Measurements from ENCODE around the gene DCAF11. TPM values are rescaled to one million over a fixed set of nuclear protein-coding genes. Genes with fewer than 3 reads are reported as not detected.

DCAF11 gene
- total RNA-seq, 2 experiments from 2014 or later, result 74.8 to 75.3 TPM

GRCh38 chr14:24155100-24155499 is 40.5 kb downstream of the DCAF11 start:
- POLR2A ChIA-PET, result interaction anchor here (0.9 to 2.8 kb wide), 4 partner anchors 8 to 41 kb away, joined by 3 to 16 read pairs (median 7); partner anchors contain the start of genes DCAF11, EMC9, IPO4 and NRL
- H3K36me3 Mint-ChIP-seq (ENCODE audit: low read depth), result peaks cover 79% of the 10 kb centered on the region
- H3K27ac ChIP-seq (ENCODE audit: low read depth in 1 of 2, low read length in 2 of 2), result peak overlapping the region in 1 of 2 donors; percentile 29

GRCh38 chr14:24156840-24157239 is 42.3 kb downstream of the DCAF11 start:
- Mint-ChIP-seq H3K4me3 (no peak overlapping the region), H3K36me3 (ENCODE audit: low read depth) (peaks cover 79% of the 10 kb centered on the region), H3K27ac (peak overlapping the region; percentile 13), H3K27me3 (no peaks in the 10 kb centered on the region), H3K9me3 (no peaks in the 10 kb centered on the region), H3K4me1 (ENCODE audit: low read depth) (peaks cover 22% of the 10 kb centered on the region)
- TF ChIP-seq CTCF (IDR thresholded peaks at IDR 0.05), result no peak
- Histone ChIP-seq H3K27ac (ENCODE audit: low read depth in 1 of 2, low read length in 2 of 2) (no peak overlapping the region), H3K9me3 (ENCODE audit: control insufficient read depth in 1 of 2, insufficient read depth in 1 of 2, low read length in 2 of 2) (no peaks in the 10 kb centered on the region), H3K4me1 (ENCODE audit: insufficient read depth, low read length) (peaks cover 12% of the 10 kb centered on the region), H3K4me3 (ENCODE audit: low read length) (no peak overlapping the region), H3K36me3 (ENCODE audit: insufficient read depth, low read length) (peaks cover 63% of the 10 kb centered on the region), H3K27me3 (ENCODE audit: control insufficient read depth in 1 of 2, insufficient read depth in 2 of 2, low read length in 2 of 2) (no peaks in the 10 kb centered on the region)
- POLR2A ChIA-PET, result interaction anchor here (1.6 to 2.8 kb wide), 2 partner anchors 10 to 43 kb away, joined by 7 to 16 read pairs; partner anchors contain the start of genes DCAF11, NRL, PSME2 and RNF31
- DNase-seq (no peak), ATAC-seq (ENCODE audit: poor library complexity) (no peak)
- CTCF ChIA-PET, result no interaction called here
- intact Hi-C loops (cut with DNase I, micrococcal nuclease), result no loop called here

More at GRCh38 chr14:24155100-24155499, 40.5 kb downstream of the DCAF11 start:
- no peak for TF ChIP-seq CTCF (IDR thresholded peaks at IDR 0.05)
- Histone ChIP-seq H3K4me3 (ENCODE audit: low read length) (no peak overlapping the region), H3K36me3 (ENCODE audit: insufficient read depth, low read length) (peaks cover 72% of the 10 kb centered on the region), H3K9me3 (ENCODE audit: control insufficient read depth in 1 of 2, insufficient read depth in 1 of 2, low read length in 2 of 2) (no peaks in the 10 kb centered on the region), H3K27me3 (ENCODE audit: control insufficient read depth in 1 of 2, insufficient read depth in 2 of 2, low read length in 2 of 2) (no peaks in the 10 kb centered on the region), H3K4me1 (ENCODE audit: insufficient read depth, low read length) (peaks cover 16% of the 10 kb centered on the region)
- Mint-ChIP-seq H3K4me3 (no peak overlapping the region), H3K27me3 (no peaks in the 10 kb centered on the region), H3K27ac (peak overlapping the region; percentile 42), H3K9me3 (no peaks in the 10 kb centered on the region), H3K4me1 (ENCODE audit: low read depth) (peaks cover 11% of the 10 kb centered on the region)
- intact Hi-C loops (cut with DNase I, micrococcal nuclease), result no loop called here
- CTCF ChIA-PET, result no interaction called here
- DNase-seq (no peak), ATAC-seq (ENCODE audit: poor library complexity) (no peak)

GRCh38 chr14:24157331-24157730 is 42.8 kb downstream of the DCAF11 start:
- Histone ChIP-seq H3K27me3 (ENCODE audit: control insufficient read depth in 1 of 2, insufficient read depth in 2 of 2, low read length in 2 of 2) (no peaks in the 10 kb centered on the region), H3K36me3 (ENCODE audit: insufficient read depth, low read length) (peaks cover 59% of the 10 kb centered on the region), H3K27ac (ENCODE audit: low read depth in 1 of 2, low read length in 2 of 2) (no peak overlapping the region), H3K4me1 (ENCODE audit: insufficient read depth, low read length) (peaks cover 17% of the 10 kb centered on the region), H3K9me3 (ENCODE audit: control insufficient read depth in 1 of 2, insufficient read depth in 1 of 2, low read length in 2 of 2) (no peaks in the 10 kb centered on the region), H3K4me3 (ENCODE audit: low read length) (no peak overlapping the region)
- POLR2A ChIA-PET, result interaction anchor here (1.6 to 2.8 kb wide), 2 partner anchors 10 to 43 kb away, joined by 7 to 16 read pairs; partner anchors contain the start of genes DCAF11, NRL, PSME2 and RNF31
- H3K36me3 Mint-ChIP-seq (ENCODE audit: low read depth), result peaks cover 79% of the 10 kb centered on the region
- H3K27me3 Mint-ChIP-seq, result no peaks in the 10 kb centered on the region
- H3K4me1 Mint-ChIP-seq (ENCODE audit: low read depth), result peaks cover 27% of the 10 kb centered on the region
- H3K27ac Mint-ChIP-seq, result peak overlapping the region; percentile 13
- intact Hi-C loops (cut with DNase I, micrococcal nuclease), result no loop called here
- TF ChIP-seq CTCF (IDR thresholded peaks at IDR 0.05), result no peak
- ATAC-seq (ENCODE audit: poor library complexity), result no peak
- DNase-seq, result no peak
- no peak overlapping the region for H3K4me3 Mint-ChIP-seq
- CTCF ChIA-PET, result no interaction called here
- H3K9me3 Mint-ChIP-seq, result no peaks in the 10 kb centered on the region
